Kidney tubule cell (primary cell): Measurements from ENCODE around the gene IER3IP1.
A peak's percentile ranks its signal among the peaks of the same experiment; 100 is the strongest.
"Not testable (repeated sequence)": the region's sequence is repeated elsewhere in the genome, so short reads cannot be mapped to it uniquely, and the experiment has no call there.

Experiments
- DNase-seq: peaks from one replicate; pipeline ENCODE4 v3.0.0-alpha.2; 2018; ENCODE audit warnings: low spot score

The IER3IP1 gene

GRCh38 chr18:47175898-47176575 lies at the start of gene IER3IP1:
TSS of gene IER3IP1 (minus strand) at chr18:47176364. CDS start at chr18:47176277, 87 bp downstream.
- DNase-seq, result peak; percentile 93

DNA sequence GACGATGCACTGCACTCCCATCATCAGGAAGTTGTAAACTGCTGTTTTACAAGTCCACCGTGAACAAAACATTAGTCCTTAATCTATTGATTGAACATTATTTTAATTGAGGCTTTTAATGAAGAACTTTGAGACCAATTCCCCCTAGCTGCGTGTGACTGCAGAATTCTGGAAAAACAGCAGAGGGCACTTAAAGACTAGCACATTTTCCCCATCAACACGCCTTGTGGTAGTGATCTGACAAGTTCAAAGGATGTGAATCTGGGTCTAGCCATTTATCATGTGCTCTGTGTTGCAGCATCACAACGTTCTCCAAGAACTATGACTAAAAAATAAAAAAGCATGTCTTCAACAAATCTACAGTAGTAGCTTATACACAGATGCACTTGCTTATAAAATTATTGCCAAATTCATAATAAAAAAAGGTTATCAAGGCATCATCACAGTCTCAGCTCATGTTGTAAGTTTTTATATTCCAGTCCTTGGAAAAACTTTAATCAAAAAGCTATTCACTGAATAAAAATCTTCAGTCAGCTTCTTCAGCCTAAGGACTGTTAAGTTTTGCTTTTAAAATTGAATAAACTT lies 39.5 kb upstream of the IER3IP1 start:
- DNase-seq, result peak; percentile 57

DNA sequence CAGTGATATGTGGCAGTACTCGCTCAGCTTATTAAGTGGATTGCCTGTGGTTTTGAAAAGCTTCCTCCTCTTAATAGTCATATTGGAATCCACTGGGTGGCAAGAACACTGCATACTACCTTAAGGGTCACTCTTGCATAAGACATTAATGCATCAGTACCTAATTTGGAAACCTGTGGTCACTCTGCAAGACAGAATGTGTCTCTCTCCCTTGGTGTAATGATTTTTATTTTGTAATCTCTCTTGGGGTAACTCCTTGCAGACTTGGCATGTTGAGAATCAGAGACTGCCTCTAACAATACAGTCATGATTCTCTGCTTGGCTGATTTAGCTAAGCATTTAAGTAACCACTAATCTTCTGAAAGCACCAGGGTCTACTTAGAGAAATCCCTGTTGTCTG lies 33.0 kb upstream of the IER3IP1 start:
- DNase-seq, result peak; percentile 40

- peak; percentile 5 for DNase-seq
Measured at GRCh38 chr18:47206945-47207637, 30.9 kb upstream of the IER3IP1 start.

DNA sequence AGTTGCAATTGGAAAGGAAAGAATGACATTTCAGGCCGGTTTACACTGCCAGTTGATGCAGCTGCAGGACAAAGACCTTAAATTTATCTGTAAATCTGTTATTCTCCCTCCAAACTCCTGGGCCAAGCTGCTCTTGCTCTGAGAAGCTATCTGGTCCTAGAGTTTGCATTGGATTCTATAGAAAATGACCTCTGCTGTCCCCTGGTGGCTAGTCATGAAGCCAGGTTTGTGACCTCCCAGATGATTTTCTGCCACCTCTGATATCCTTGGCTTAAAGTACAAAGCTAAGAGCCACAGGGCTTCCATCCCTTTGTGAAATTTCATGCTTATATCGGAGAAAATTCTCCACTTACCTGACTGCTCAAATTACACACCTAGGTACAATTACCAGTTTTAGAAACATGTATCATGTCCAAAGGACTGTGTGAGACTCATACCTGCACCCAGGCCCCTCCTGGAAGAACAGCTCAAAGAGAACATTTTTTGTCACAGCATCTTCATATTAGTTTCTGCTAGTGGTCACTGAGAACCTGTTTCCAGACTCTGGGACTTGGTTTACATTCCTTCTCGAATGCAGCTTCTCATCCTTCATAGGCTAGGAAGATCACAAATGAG lies 28.9 kb upstream of the IER3IP1 start:
- DNase-seq, result peak; percentile 51

- no peak for DNase-seq
Measured at GRCh38 chr18:47203626-47204464, 27.7 kb upstream of the IER3IP1 start.

DNA sequence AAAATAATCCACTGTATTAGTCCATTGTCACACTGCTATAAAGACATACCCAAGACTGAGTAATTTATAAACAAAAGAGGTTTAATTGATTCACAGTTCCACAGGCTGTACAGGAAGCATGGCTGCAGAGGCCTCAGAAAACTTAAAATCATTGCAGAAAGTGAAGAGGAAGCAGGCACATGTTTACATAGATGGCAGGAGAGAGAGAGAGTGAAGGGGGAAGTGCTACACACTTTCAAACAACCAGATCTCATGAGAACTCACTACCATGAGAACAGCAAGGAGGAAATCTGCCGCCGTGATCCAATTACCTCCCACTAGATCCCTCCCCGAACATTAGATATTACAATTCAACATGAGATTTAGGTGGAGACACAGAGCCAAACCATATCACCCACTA lies 19.8 kb upstream of the IER3IP1 start:
- not testable (repeated sequence) for DNase-seq

DNA sequence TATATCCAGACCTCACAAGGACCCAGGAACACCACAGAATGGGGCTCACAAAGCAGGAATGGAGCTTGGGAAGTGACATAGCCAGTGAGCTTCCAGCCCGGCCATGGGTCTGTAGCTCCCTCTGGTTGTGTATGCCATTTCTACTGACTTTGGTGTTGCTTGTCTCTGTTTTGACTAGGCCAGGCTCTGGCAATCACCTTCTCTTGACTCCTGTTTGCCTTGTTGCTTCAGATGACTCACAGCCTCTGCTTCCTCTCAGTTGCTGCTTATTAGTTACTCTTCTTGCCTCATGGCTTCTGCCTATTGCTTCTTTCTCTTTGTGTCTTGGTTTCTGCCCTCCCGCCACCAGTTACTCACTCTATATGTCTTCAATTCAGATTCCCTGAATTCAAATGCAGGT lies 15.8 kb upstream of the IER3IP1 start:
- peak; percentile 69 for DNase-seq

DNA sequence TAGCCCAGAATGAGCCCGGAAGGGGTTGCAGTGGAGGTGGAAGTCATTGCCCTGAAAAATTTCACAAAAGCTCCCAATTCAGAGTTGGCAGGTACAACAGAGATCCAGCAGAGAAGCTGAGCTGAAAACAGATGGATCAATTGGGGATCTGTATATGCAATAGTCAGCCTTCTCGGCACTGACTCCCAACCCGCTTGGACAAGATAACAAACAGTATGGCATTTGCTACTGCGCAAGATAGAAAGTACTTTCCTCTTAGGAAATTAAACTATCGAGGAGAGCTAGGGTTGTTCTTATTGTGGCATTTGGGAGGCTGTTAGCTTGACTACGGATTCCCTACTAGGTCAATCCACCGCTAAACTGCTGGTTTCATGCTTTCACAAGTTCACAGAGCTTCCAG lies 11.6 kb upstream of the IER3IP1 start:
- DNase-seq, result no peak

GRCh38 chr18:47184419-47185050 lies 8.4 kb upstream of the IER3IP1 start:
- DNase-seq, result peak; percentile 36

DNA sequence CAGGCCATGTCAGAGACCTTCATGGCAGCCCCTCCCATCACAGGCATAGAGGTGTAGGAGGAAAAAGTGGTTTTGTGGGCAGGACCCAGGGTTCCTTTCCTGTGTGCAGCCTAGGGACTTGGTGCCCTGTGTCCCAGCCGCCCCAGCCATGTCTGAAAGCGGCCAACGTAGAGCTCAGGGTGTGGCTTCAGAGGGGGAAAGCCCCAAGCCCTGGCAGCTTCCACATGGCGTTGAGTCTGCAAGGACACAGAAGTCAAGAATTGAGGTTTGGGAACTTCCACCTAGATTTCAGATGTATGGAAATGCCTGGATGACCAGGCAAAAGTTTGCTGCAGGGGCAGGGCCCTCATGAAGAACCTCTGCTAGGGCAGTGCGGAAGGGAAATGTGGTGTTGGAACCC lies 6.0 kb upstream of the IER3IP1 start:
- not testable (repeated sequence) for DNase-seq

- DNase-seq, result no peak
Measured at GRCh38 chr18:47180765-47181164, 4.6 kb upstream of the IER3IP1 start.

GRCh38 chr18:47179520-47179919 lies 3.4 kb upstream of the IER3IP1 start:
- no peak for DNase-seq

DNA sequence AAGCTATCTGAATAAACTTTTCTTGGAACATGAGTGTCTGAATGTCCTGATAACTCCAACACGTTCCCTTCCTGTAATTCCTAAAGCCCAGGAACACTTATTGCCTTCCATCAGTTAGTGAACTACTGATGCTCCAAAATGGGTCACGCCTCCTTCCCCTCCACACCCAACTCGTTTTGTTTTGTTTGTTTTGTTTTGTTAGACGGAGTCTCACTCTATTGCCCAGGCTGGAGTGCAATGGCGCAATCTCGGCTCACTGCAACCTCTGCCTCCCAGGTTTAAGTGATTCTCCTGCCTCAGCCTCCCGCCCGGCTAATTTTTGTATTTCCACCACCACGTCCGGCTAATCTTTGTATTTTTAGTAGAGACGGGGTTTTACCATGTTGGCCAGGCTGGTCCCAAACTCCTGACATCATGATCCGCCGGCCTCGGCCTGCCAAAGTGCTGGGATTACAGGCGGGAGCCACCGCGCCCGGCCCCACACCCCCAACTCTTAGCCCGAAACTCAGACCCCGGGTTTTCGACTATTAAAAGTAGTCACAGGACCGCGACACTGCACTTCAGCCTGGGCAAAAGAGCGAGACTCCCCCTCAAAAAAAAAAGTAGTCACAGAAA lies 774 bp downstream of the IER3IP1 start:
- no peak for DNase-seq

- DNase-seq, result peak; percentile 71
Measured at GRCh38 chr18:47174545-47175116, 1.5 kb downstream of the IER3IP1 start.

DNA sequence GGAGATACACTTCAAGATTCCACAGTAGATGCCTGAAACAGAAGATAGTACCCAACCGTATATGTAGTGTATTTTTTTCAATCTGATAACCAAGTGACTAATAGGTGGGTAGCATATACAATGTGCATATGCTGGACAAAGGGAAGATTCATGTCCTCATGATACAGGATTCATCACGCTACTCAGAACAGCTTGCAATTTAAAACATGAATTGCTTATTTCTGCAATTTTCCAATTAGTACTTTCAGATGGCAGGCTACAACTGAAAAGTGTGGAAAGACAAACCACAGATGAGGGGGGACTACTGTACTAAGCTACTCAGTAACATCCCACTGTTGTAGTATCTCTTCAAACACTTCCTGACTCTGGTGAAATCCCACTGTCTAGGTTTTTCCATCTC lies 3.7 kb downstream of the IER3IP1 start:
- DNase-seq, result no peak

DNA sequence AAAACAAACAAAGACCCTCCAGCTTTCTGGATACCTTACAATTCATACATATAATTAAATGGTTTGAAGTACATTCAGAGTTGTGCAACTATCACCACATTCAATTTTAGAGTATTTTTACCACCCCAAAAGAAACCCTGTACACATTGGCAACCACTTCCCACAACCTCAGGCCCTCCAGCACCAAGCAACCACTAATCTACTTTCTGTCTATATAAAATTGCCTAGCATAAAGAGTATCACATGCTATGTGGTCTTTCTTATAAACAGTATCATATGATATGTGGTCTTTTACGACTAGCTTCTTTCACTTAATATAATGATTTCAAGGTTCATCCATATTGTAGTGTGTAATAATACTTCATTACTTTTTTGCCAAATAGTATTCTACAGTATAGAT lies 7.3 kb downstream of the IER3IP1 start:
- DNase-seq, result no peak

- DNase-seq, result no peak
Measured at GRCh38 chr18:47168509-47168908, 7.7 kb downstream of the IER3IP1 start.

GRCh38 chr18:47166294-47166693 lies 9.9 kb downstream of the IER3IP1 start:
- peak; percentile 26 for DNase-seq

- peak; percentile 94 for DNase-seq
Measured at GRCh38 chr18:47163241-47163640, 12.9 kb downstream of the IER3IP1 start.

GRCh38 chr18:47160256-47160655 lies 15.9 kb downstream of the IER3IP1 start:
- no peak for DNase-seq
